Measurements from ENCODE around the gene SLC9A3. TPM values are rescaled to one million over a fixed set of nuclear protein-coding genes. Genes with fewer than 3 reads are reported as not detected.

SLC9A3 gene
- total RNA-seq, 1 experiment from 2014 or later: 0.85 TPM

- Histone ChIP-seq H4K20me1 (ENCODE audit: control insufficient read depth, insufficient read depth, insufficient read length) (no peaks in the 10 kb centered on the region), H3K9me3 (ENCODE audit: control insufficient read depth, low read depth, low read length) (no peaks in the 10 kb centered on the region), H3K4me2 (ENCODE audit: insufficient read depth, insufficient read length, low read length) (no peak overlapping the region), H3K56ac (ENCODE audit: insufficient read length, low read depth, low read length) (no peak overlapping the region), H3T11ph (ENCODE audit: low read length) (no peak overlapping the region), H2AK5ac (ENCODE audit: insufficient read length, low read length) (no peak overlapping the region), H2BK5ac (ENCODE audit: insufficient read length, low read length) (no peak overlapping the region), H3K27me3 (ENCODE audit: insufficient read depth, low read length) (peaks cover 53% of the 10 kb centered on the region), H3K4me1 (ENCODE audit: insufficient read depth, low read length) (no peaks in the 10 kb centered on the region), H2BK120ac (ENCODE audit: low read depth, low read length, poor library complexity, severe bottlenecking) (no peak overlapping the region), H3K14ac (ENCODE audit: insufficient read depth, low read length) (no peak overlapping the region), H4K5ac (ENCODE audit: insufficient read length, low read depth, low read length) (no peak overlapping the region), H4K91ac (ENCODE audit: insufficient read length, low read depth, low read length) (no peak overlapping the region), H2BK12ac (ENCODE audit: insufficient read length, low read depth, low read length) (no peak overlapping the region), H2BK15ac (ENCODE audit: low read depth, low read length) (no peak overlapping the region), H3K79me1 (ENCODE audit: insufficient read depth, low read depth, low read length, poor library complexity, severe bottlenecking) (no peaks in the 10 kb centered on the region), H3K4ac (ENCODE audit: low read depth, low read length) (no peak overlapping the region), H2BK20ac (ENCODE audit: low read depth, low read length, poor library complexity, severe bottlenecking) (no peak overlapping the region), H2AFZ (ENCODE audit: low read length) (no peak overlapping the region), H4K8ac (replicated peaks; ENCODE audit: insufficient read length, low read depth, low read length) (no peak overlapping the region), H3K18ac (ENCODE audit: insufficient read length, low read depth, low read length) (no peak overlapping the region), H3K23ac (ENCODE audit: insufficient read length, low read depth, low read length) (no peak overlapping the region), H3K27ac (ENCODE audit: insufficient read length, low read depth, low read length) (no peak overlapping the region), H3K23me2 (ENCODE audit: insufficient read length, low read depth, low read length, poor library complexity, severe bottlenecking) (peaks cover 8% of the 10 kb centered on the region), H3K9ac (ENCODE audit: extremely low read depth, insufficient read length, low read length) (no peak overlapping the region), H3K79me2 (ENCODE audit: insufficient read depth, low read length) (no peaks in the 10 kb centered on the region)
- Mint-ChIP-seq H3K4me3 (peak overlapping the region; percentile 46 to 77), H3K27ac (no peak overlapping the region), H3K4me1 (peaks cover 20 to 38% of the 10 kb centered on the region in 2 experiments), H3K27me3 (ENCODE audit: low read depth) (peaks cover 90% of the 10 kb centered on the region), H3K9me3 (peaks cover 0 to 4% of the 10 kb centered on the region in 2 experiments; a peak in 2 of 5 replicates), H3K36me3 (ENCODE audit: insufficient read depth in 1 of 3, low read depth in 3 of 3) (no peaks in the 10 kb centered on the region; a peak in 1 of 7 replicates)
- no CpG with 5 or more reads among the region's 24 CpGs for WGBS (ENCODE audit: extremely low coverage, insufficient read length, low lambda C conversion rate)
- no peak for DNase-seq
- TF ChIP-seq CTCF (conservative IDR thresholded peaks at IDR 0.05): no peak
Observed at GRCh38 chr5:524973-525761, 918 bp upstream of the SLC9A3 start.

Data from H9 (cell line).